ENCODE measurements around the gene HOXA13.
A peak's percentile ranks its signal among the peaks of the same experiment; 100 is the strongest.

Gene HOXA13

DNA sequence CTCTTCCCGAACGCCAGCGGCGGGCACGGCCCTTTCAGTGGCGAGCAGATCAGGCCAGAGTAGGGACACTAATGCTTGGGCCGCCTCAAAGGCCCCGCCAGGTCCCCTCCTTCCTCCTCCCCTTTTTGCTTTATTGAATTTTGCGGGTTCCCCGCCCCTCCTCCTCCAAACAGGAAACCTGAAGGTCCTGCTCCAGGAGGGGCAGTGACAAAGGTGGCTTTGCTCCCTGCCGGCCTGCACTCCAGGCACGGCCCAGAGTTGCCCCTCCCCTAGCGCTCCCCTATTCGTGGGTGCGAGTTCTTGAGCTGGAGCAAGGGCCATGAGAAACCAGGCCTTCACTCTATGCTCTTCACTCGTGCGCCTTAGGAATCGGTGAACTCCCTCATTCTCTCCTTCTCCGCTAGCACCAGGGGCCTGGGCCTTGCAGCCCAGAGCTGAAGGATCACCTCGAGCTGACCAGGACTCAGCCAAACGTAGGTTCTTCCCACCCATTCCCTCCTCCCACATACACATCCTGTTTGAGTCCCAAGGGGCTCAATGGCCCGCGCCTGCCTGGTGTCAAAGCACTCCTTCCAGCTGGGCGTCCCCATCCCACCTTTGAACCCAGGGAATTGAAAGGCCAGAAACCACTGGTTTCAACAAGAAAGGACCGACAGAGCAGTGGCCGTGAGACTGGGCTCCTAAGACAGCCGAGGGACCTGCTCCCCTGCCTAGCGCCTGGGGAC lies 51.7 kb downstream of the HOXA13 start:
- H3K9me3 Mint-ChIP-seq = peaks cover 0 to 4% of the 10 kb centered on the region in 2 donors
- peak overlapping the region; percentile 88 for H3K27ac Mint-ChIP-seq
- DNase-seq (no peak), ATAC-seq (replicated peaks) (no peak)
- H3K4me1 Mint-ChIP-seq = peaks cover 36 to 43% of the 10 kb centered on the region in 2 donors
- peak overlapping the region; percentile 77 to 83 for H3K4me3 Mint-ChIP-seq
- no peaks in the 10 kb centered on the region for H3K36me3 Mint-ChIP-seq
- peaks cover 56 to 84% of the 10 kb centered on the region in 2 donors for H3K27me3 Mint-ChIP-seq

DNA sequence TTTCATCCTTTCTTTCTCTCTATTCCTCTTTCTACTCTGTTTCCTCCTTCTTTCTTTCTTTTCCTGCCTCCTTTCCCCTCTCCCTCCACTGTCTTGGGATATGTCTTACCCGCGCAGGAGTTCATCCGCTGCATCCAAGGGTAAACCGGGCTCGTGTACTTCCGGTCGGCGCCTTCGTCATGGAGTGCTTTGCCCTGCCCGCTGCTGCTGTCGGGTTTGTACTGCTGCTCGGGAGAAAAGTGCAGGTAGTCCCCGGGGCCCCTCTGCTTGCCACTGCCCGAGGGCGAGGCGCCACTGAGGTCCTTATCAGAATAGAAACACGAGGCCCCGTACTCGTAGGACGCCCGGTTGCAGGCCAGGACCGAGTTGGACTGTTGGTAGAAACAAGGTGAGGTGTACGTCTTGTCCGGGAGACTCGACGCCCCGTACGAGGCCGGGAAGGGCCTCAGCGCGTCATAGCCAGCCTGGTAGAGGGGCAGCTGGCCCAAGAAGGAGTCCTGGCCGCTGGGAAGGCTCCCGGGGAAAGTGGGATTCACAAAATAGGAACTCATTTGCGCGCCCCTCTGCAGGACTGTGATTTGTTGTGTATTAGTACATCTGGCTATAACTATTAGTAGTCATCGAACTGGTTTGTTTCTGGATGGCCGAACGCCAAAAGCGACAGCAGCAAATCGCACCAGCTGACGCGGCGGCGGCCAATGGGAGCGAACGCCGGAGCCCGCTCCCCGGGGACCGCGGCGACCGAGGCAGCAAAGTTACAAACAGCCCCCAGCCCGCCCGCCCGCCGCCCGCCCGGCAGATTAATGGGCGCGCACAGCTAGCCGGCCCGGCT lies 52.5 kb downstream of the HOXA13 start, which contains the start of gene HOXA6:
TSS of gene HOXA6 (minus strand) at position 576 of the 832 bp plus-strand sequence. CDS start at position 551, 25 bp downstream.
- no peak for ATAC-seq (replicated peaks)
- Mint-ChIP-seq H3K9me3 (peaks cover 0 to 4% of the 10 kb centered on the region in 2 donors), H3K27me3 (peaks cover 61 to 88% of the 10 kb centered on the region in 2 donors), H3K36me3 (no peaks in the 10 kb centered on the region), H3K4me1 (peaks cover 40 to 49% of the 10 kb centered on the region in 2 donors), H3K4me3 (peak within 1 kb of the TSS; percentile 77 to 83), H3K27ac (peak within 1 kb of the TSS; percentile 88)
- no peak for DNase-seq

DNA sequence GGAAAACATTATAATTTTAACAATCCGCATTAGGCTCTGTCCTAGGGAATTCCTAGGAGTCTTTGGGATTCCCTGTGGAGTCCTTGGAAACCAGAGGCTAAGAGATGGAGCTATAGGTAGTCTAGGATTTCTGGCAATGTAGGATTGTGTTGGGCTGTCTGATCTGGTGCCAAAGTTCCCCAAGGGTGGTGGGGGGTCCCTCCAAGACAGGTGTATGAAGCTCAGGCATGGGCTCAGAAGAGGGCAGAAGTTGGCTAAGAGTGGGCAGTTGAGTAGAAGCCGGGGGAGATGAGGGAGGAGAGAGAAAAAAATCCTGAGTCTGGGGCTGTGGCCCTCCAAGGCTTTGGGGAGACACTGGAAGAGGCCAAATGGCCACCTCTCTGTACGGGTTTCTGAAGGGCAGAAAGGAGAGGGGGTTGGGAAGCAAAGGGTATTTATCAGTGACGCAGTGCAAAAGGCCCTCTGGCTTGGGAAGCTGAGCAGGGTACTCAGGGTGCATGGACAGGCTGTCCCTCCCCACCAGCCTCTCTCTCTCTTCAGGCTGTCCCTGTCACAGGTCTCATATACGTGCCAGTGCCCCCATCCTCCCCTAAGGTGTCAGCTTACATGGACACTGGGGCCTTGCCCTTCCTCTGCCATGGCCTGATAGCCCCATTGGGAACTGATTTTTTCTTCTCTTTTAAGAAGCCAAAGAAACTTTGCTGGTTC lies 53.2 kb downstream of the HOXA13 start:
- ATAC-seq (replicated peaks) = no peak
- Mint-ChIP-seq H3K4me1 (peaks cover 33 to 43% of the 10 kb centered on the region in 2 donors), H3K9me3 (peaks cover 0 to 2% of the 10 kb centered on the region in 2 donors), H3K4me3 (peak overlapping the region; percentile 27 to 37), H3K36me3 (no peaks in the 10 kb centered on the region), H3K27me3 (peaks cover 60 to 88% of the 10 kb centered on the region in 2 donors), H3K27ac (peak overlapping the region; percentile 63)
- DNase-seq = no peak

DNA sequence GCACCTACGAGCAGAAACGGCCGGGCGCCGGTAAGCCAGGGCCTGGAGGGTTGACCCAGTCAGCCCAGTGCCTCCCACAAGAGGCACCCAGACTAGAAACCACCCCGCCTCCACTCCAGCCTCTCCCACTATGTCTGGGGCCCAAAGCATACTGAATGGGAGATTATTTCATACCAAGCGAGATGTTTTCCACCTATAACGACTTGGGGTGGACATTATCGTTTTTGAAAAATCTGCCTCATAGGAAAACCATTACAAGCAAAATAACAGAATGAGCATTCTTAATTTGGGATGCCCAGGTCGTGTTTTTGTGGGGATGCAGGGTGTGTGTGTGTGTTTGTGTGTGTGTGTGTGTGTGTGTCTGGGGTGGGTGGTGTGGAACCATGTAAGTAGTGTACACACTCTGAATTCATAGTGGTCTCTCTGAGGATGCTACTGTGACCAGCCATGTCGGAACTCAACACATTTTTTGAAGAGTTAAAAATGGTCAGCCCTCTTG lies 53.9 kb downstream of the HOXA13 start:
- no peak for ATAC-seq (replicated peaks)
- Mint-ChIP-seq H3K27ac (no peak overlapping the region), H3K9me3 (peaks cover 0 to 1% of the 10 kb centered on the region in 2 donors), H3K4me1 (peaks cover 27 to 36% of the 10 kb centered on the region in 2 donors), H3K27me3 (peaks cover 59 to 87% of the 10 kb centered on the region in 2 donors), H3K36me3 (no peaks in the 10 kb centered on the region), H3K4me3 (no peak overlapping the region)
- DNase-seq = no peak

DNA sequence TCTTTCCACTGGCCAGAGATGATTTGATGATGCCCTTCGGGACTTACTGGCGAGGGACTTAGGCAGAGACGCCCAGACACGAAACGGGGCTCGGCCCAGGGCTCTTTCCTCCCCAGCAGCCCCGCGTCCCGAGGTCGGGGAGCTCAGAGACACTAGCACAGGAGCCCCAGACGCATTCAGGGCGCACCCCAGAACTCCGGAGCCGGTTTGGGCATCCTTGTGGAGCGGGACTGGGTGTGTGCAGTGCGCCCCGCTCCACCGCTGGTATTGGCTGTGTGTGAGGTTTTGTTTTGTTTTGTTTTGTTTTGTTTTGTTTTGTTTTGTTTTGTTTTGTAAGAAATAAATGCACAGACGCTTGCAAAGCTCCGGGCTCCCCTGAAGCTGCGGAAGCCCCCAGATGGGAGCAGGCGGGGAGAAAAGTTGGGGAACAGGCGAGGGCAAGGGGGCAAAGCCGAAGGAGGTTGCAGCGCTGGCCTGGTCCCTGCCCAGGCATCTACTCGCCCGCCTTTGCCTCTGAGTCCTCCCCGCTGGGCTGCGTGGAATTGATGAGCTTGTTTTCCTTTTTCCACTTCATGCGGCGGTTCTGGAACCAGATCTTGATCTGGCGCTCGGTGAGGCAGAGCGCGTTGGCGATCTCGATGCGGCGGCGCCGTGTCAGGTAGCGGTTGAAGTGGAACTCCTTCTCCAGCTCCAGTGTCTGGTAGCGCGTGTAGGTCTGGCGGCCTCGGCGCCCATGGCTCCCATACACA lies 54.6 kb downstream of the HOXA13 start:
- Mint-ChIP-seq H3K9me3 (peaks cover 0 to 1% of the 10 kb centered on the region in 2 donors), H3K4me1 (peaks cover 25 to 30% of the 10 kb centered on the region in 2 donors), H3K27me3 (peaks cover 54 to 81% of the 10 kb centered on the region in 2 donors), H3K4me3 (peak overlapping the region in 1 of 2 donors; percentile 30), H3K36me3 (no peaks in the 10 kb centered on the region), H3K27ac (peak overlapping the region; percentile 83)
- no peak for ATAC-seq (replicated peaks)
- no peak for DNase-seq

DNA sequence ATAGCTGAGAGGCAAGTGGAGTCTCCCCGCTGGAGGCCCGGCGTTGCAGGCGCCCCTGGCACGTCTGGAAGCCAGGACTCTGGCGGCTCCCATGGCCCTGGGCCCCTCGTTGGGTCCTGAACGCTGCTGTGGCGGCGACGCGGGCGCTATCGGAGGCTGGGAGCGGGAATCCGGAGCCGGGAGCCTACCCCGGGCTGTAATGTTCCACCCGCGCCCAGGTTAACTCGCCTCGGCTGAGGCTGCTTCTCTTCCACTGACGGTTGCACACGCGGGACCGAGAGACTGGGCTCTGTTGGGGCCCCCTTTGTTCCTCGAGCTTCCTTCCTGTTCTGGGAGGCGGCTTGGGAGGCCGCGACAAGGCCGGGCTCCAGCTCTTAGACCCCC lies 55.1 kb downstream of the HOXA13 start:
- Mint-ChIP-seq H3K27me3 (peaks cover 52 to 76% of the 10 kb centered on the region in 2 donors), H3K4me3 (peak overlapping the region in 1 of 2 donors; percentile 30), H3K27ac (peak overlapping the region; percentile 83), H3K9me3 (peaks cover 0 to 1% of the 10 kb centered on the region in 2 donors), H3K4me1 (peaks cover 22 to 27% of the 10 kb centered on the region in 2 donors), H3K36me3 (no peaks in the 10 kb centered on the region)
- DNase-seq (no peak), ATAC-seq (replicated peaks) (no peak)
